Testis (tissue), 3 donors: ENCODE data around the gene CD300LG. TPM values are rescaled to one million over a fixed set of nuclear protein-coding genes. Genes with fewer than 3 reads are reported as not detected.

ENCODE experiments used
- DNase-seq: peaks from one replicate; pipeline ENCODE4 v3.0.0-alpha.2; 2019
- H3K27ac ChIP-seq, 2 donors: fragments of 200-600 bp; sonication (generic); one replicate each; pipeline ENCODE4 v1.5.1; 2019
- H3K27me3 ChIP-seq: fragments of 200-600 bp; sonication (generic); one replicate; pipeline ENCODE4 v1.5.1; 2019
- H3K36me3 ChIP-seq: fragments of 200-600 bp; sonication (generic); one replicate; pipeline ENCODE4 v1.5.1; 2017; ENCODE audit warnings: low read depth; ENCODE audit errors: missing control alignments
- H3K4me1 ChIP-seq: fragments of 200-600 bp; sonication (generic); one replicate; pipeline ENCODE4 v1.5.1; 2019
- H3K4me3 ChIP-seq, 2 donors: fragments of 200-600 bp; sonication (generic); one replicate each; pipeline ENCODE4 v1.5.1; 2017 to 2019
- H3K9me3 ChIP-seq: fragments of 200-600 bp; sonication (generic); one replicate; pipeline ENCODE4 v1.5.1; 2017
- POLR2A ChIP-seq: fragments of 450-650 bp; IDR thresholded peaks from one replicate; pipeline ENCODE4 v1.6.1; 2017; ENCODE audit warnings: antibody characterized with exemption, mild to moderate bottlenecking, moderate library complexity
- WGBS, 2 donors: methylation state at CpG; one replicate each; pipeline ENCODE4 v1.1.5; 2018; 5-methylcytosine and 5-hydroxymethylcytosine counted together
- intact Hi-C: fragments of 100-400 bp; cut with DNase I; formaldehyde crosslinking; loops from one replicate; pipeline ENCODE4 v1.15.1; 2023; ENCODE audit warnings: low total_unique reads
- polyA plus RNA-seq: library from polyadenylated mRNA; stranded (reverse); fragments of 350-450 nt; fragmentation: Illumina TruSeq; extraction: RNeasy Lipid Tissue Mini Kit (QIAGEN cat#74804); gene quantifications from one replicate; pipeline ENCODE4 v1.2.3, GENCODE V29; 2014; ENCODE audit warnings: low read depth, low replicate concordance; ENCODE audit not compliant: insufficient read depth
- total RNA-seq, 2 donors: library from RNA; depleted of rRNA; stranded (reverse); fragments of >200 nt; gene quantifications; one replicate each; pipeline ENCODE4 v1.2.3, GENCODE V29; 2016
- TF ChIP-seq, protein P1 (sequence below), 3 experiments: fragments of 450-650 bp in 2 of 3; fragments of 200-600 bp in 1 of 3; sonication (generic) in 1 of 3; IDR thresholded peaks; one replicate each; pipeline ENCODE4 v1.5.1; 2016 to 2019; ENCODE audit warnings: antibody characterized with exemption in 3 of 3, mild to moderate bottlenecking in 2 of 3, moderate library complexity in 1 of 3

CD300LG gene
- total and polyA plus RNA-seq, 3 donors from 2014 or later: 48.4 to 53.9 (median 49.2) TPM

DNA sequence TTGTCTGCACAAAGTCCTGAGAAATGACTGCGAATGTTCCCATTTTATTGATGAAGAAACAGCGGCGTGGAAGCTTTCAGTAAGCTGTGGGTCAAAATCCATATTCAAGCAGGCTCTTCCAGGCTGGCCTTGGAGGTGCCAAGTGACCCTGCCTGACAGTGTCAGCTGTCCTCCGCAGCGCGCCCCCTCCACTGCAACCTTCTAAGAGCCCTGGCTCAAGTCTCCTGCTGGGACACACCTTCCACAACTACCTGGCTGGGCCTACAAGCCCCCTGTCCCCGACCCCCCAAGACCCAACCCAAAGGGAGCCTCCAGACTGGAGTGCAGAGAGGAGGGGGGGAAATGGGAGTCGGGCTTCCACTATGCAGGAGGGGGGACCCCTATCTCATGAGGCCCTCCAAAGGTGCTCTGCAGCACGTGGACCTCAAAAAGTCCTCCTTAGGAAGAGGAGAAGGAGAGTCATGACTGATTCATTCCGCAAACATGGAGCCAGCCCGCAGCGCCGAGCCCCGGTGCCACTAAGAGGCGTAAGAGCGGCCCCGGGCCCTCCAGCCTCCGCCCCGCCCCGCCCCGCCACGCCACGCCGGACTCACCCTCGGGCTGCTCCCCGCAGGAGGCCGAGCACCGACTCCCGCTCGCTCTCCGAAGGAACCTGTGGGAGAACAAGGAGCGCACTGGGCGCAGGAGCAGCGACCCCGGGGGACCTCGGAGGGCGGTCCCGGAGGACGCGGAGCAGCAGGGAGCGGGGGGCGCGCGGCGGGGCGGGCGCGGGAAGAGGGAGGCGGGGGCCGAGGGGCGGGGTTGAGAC, 14.6 kb upstream of the CD300LG start:
- intact Hi-C loops: no loop called here
- DNase-seq: peak; percentile 43
- Histone ChIP-seq H3K27me3 (no peaks in the 10 kb centered on the region), H3K27ac (peak overlapping the region; percentile 55 to 66), H3K4me3 (peak overlapping the region; percentile 69 to 80), H3K36me3 (no peaks in the 10 kb centered on the region), H3K4me1 (peaks cover 5% of the 10 kb centered on the region), H3K9me3 (no peaks in the 10 kb centered on the region)
- 12 to 15% methylated on average over 28 to 34 of the region's 51 CpGs for WGBS, 2 donors
- TF ChIP-seq, protein P1, sequence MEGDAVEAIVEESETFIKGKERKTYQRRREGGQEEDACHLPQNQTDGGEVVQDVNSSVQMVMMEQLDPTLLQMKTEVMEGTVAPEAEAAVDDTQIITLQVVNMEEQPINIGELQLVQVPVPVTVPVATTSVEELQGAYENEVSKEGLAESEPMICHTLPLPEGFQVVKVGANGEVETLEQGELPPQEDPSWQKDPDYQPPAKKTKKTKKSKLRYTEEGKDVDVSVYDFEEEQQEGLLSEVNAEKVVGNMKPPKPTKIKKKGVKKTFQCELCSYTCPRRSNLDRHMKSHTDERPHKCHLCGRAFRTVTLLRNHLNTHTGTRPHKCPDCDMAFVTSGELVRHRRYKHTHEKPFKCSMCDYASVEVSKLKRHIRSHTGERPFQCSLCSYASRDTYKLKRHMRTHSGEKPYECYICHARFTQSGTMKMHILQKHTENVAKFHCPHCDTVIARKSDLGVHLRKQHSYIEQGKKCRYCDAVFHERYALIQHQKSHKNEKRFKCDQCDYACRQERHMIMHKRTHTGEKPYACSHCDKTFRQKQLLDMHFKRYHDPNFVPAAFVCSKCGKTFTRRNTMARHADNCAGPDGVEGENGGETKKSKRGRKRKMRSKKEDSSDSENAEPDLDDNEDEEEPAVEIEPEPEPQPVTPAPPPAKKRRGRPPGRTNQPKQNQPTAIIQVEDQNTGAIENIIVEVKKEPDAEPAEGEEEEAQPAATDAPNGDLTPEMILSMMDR (IDR thresholded peaks at IDR 0.05): no peak
- TF ChIP-seq POLR2A: no peak

DNA sequence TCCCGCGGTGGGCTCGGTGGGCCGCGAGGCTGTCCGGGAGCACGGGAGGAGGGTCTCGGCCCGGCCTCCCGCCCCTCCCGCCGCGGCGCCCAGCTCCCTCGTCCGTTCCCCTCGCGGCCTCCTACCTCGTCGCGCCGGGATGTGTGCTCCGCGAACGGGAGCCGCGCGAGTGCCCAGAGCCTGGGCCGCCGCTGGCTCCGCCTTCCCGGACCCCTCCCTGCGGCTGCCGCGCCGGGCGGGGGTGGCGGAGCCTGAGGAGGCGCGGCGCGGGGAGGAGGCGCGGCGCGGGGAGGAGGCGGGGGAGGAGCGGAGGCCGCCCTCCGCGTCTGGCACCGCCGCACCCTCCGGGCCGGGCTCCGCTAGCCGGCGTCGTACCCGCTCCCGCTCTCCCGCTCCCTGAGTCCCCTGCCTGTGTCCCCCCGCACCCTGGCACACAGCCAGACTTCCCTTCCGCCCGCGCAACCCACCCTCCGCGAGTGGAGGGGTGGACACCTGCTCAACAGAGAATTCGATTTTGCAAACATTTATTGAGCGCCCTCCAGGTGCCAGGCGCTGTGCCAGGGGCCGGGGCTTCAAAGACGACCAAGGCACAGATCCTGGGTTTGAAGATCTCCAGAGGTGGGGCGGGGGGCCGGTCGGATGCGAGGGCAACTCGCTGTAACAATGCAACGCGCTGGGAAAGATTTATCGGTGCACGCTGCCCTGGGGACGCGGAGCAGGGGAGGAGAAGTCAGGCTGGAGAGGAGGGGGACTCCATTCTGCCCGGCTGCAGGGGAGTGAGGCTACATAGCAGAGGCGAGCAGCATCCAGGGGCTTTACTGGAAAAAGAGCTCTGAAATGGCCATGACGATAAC, 13.8 kb upstream of the CD300LG start, which contains the start of gene MPP3:
Gene MPP3, minus strand, starts transcription at position 171 of the 854 bp plus-strand sequence. CDS start 1,240 bp downstream, outside the sequence.
- TF ChIP-seq, protein P1 (IDR thresholded peaks at IDR 0.05): no peak
- TF ChIP-seq POLR2A: no peak
- Histone ChIP-seq H3K4me1 (peaks cover 5% of the 10 kb centered on the region), H3K27me3 (no peaks in the 10 kb centered on the region), H3K9me3 (no peaks in the 10 kb centered on the region), H3K27ac (peak within 1 kb of the TSS; percentile 55 to 66), H3K36me3 (no peaks in the 10 kb centered on the region), H3K4me3 (peak within 1 kb of the TSS; percentile 69 to 80)
- 1 to 25% methylated on average over 3 to 40 of the region's 87 CpGs for WGBS, 2 donors
- intact Hi-C loops: no loop called here
- DNase-seq: peak; percentile 64

DNA sequence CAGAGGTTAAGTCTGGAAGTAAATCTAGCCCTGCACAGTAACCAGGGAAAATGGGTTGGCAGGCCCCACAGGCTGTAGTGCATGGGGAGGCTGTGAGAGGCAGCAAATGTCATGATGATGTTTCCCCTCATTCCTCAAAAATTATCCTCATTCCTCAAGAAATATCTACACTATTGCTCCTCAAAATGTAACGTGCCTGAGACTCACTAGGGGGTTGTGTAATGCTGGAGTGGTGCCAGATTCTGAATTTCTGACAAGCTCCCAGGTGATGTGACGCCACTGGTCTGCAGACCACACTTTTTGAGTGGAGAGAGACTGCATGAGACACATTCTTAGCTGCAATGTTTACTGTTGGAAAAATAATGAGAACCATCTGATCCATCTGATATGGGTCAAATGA, 12.9 kb upstream of the CD300LG start:
- no peaks in the 10 kb centered on the region for H3K9me3 ChIP-seq
- no peaks in the 10 kb centered on the region for H3K27me3 ChIP-seq
- no peaks in the 10 kb centered on the region for H3K36me3 ChIP-seq
- TF ChIP-seq POLR2A: no peak
- TF ChIP-seq, protein P1 (IDR thresholded peaks at IDR 0.05): no peak
- H3K4me1 ChIP-seq: peaks cover 5% of the 10 kb centered on the region
- intact Hi-C loops: no loop called here
- H3K4me3 ChIP-seq: no peak overlapping the region
- 49 to 57% methylated on average over 2 of the region's 2 CpGs for WGBS, 2 donors
- no peak for DNase-seq
- no peak overlapping the region for H3K27ac ChIP-seq

DNA sequence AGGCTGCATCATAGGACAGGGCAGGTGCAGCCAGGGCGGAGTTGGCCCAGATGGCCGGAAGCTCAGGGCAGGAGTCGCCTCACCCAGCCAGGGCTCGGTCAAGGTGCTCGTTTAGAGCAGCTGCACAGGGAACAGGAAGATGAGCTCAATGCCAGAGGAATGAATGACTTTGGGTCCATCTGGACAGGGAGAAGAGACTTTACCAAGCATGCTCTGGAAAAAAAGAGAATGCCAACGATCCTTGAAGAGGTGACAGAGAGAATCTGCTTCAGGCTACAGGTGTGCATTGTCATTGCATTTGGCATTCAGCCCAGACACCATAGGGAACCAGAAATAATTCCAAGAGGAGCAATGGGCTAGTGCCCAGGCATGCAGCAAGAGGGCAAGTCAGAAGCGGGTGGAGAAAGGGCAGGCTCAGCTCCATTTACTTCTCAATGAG, 7.3 kb upstream of the CD300LG start:
- Histone ChIP-seq H3K27ac (no peak overlapping the region), H3K27me3 (no peaks in the 10 kb centered on the region), H3K9me3 (no peaks in the 10 kb centered on the region), H3K4me1 (peaks cover 17% of the 10 kb centered on the region), H3K4me3 (no peak overlapping the region), H3K36me3 (no peaks in the 10 kb centered on the region)
- no peak for TF ChIP-seq POLR2A
- TF ChIP-seq, protein P1 (IDR thresholded peaks at IDR 0.05): no peak
- intact Hi-C loops: no loop called here
- no peak for DNase-seq
- WGBS, 2 donors: 32 to 42% methylated on average over 7 of the region's 7 CpGs
